ENCODE measurements around the gene ULK2. TPM values are rescaled to one million over a fixed set of nuclear protein-coding genes. Genes with fewer than 3 reads are reported as not detected.

Gene ULK2
- total RNA-seq, 1 donor from 2014 or later: 29.0 TPM

- peaks cover 6% of the 10 kb centered on the region for H3K4me1 Mint-ChIP-seq (ENCODE audit: low read depth)
- TF ChIP-seq, protein P1, sequence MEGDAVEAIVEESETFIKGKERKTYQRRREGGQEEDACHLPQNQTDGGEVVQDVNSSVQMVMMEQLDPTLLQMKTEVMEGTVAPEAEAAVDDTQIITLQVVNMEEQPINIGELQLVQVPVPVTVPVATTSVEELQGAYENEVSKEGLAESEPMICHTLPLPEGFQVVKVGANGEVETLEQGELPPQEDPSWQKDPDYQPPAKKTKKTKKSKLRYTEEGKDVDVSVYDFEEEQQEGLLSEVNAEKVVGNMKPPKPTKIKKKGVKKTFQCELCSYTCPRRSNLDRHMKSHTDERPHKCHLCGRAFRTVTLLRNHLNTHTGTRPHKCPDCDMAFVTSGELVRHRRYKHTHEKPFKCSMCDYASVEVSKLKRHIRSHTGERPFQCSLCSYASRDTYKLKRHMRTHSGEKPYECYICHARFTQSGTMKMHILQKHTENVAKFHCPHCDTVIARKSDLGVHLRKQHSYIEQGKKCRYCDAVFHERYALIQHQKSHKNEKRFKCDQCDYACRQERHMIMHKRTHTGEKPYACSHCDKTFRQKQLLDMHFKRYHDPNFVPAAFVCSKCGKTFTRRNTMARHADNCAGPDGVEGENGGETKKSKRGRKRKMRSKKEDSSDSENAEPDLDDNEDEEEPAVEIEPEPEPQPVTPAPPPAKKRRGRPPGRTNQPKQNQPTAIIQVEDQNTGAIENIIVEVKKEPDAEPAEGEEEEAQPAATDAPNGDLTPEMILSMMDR (IDR thresholded peaks at IDR 0.05; ENCODE audit: unreplicated experiment): no peak
- peaks cover 10% of the 10 kb centered on the region for H3K27me3 Mint-ChIP-seq
- no peak for DNase-seq (ENCODE audit: low spot score, unreplicated experiment)
- H3K36me3 Mint-ChIP-seq (ENCODE audit: insufficient read depth): no peaks in the 10 kb centered on the region
- no peak overlapping the region for H3K27ac Mint-ChIP-seq
- H3K9me3 Mint-ChIP-seq (ENCODE audit: low read depth): no peaks in the 10 kb centered on the region
- H3K4me3 Mint-ChIP-seq (ENCODE audit: low read depth): no peak overlapping the region
Observed at GRCh38 chr17:19737305-19738072, 130.2 kb downstream of the ULK2 start.

- Mint-ChIP-seq H3K36me3 (ENCODE audit: insufficient read depth) (no peaks in the 10 kb centered on the region), H3K9me3 (ENCODE audit: low read depth) (no peaks in the 10 kb centered on the region), H3K4me1 (ENCODE audit: low read depth) (peaks cover 6% of the 10 kb centered on the region), H3K27me3 (peaks cover 16% of the 10 kb centered on the region), H3K27ac (no peak overlapping the region), H3K4me3 (ENCODE audit: low read depth) (no peak overlapping the region)
- no peak for DNase-seq (ENCODE audit: low spot score, unreplicated experiment)
- TF ChIP-seq, protein P1 (IDR thresholded peaks at IDR 0.05; ENCODE audit: unreplicated experiment): no peak
Observed at GRCh38 chr17:19736071-19736470, 131.7 kb downstream of the ULK2 start.

GRCh38 chr17:19733953-19734526, 133.7 kb downstream of the ULK2 start:
- Mint-ChIP-seq H3K27ac (peak overlapping the region; percentile 18), H3K27me3 (peaks cover 23% of the 10 kb centered on the region), H3K4me1 (ENCODE audit: low read depth) (peaks cover 6% of the 10 kb centered on the region), H3K4me3 (ENCODE audit: low read depth) (no peak overlapping the region), H3K9me3 (ENCODE audit: low read depth) (no peaks in the 10 kb centered on the region), H3K36me3 (ENCODE audit: insufficient read depth) (no peaks in the 10 kb centered on the region)
- TF ChIP-seq, protein P1 (IDR thresholded peaks at IDR 0.05; ENCODE audit: unreplicated experiment): no peak
- DNase-seq (ENCODE audit: low spot score, unreplicated experiment): no peak

DNA sequence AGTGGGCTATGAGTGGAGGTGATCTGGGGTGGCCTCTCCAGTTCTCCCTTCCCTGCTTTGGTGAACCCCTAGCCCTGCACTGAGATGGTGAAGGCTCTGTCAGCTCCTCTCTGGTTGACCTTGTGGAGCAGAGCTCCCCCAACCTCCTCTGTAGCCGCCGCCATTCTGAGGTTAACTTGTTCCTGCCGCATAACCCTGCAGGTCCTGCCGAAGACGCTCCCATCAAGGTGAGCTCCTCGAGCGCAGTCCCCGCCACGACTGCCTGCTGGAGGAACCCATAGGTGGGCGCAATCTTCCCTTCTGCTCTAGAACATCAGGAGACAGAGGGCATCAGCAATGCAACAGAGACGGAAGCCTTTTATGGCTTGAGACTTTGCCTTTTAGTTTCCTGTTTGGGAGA, 136.1 kb downstream of the ULK2 start:
- DNase-seq (ENCODE audit: low spot score, unreplicated experiment): no peak
- H3K36me3 Mint-ChIP-seq (ENCODE audit: insufficient read depth): no peaks in the 10 kb centered on the region
- peaks cover 6% of the 10 kb centered on the region for H3K4me1 Mint-ChIP-seq (ENCODE audit: low read depth)
- peaks cover 23% of the 10 kb centered on the region for H3K27me3 Mint-ChIP-seq
- TF ChIP-seq, protein P1 (IDR thresholded peaks at IDR 0.05; ENCODE audit: unreplicated experiment): no peak
- H3K27ac Mint-ChIP-seq: no peak overlapping the region
- no peaks in the 10 kb centered on the region for H3K9me3 Mint-ChIP-seq (ENCODE audit: low read depth)
- no peak overlapping the region for H3K4me3 Mint-ChIP-seq (ENCODE audit: low read depth)

DNA sequence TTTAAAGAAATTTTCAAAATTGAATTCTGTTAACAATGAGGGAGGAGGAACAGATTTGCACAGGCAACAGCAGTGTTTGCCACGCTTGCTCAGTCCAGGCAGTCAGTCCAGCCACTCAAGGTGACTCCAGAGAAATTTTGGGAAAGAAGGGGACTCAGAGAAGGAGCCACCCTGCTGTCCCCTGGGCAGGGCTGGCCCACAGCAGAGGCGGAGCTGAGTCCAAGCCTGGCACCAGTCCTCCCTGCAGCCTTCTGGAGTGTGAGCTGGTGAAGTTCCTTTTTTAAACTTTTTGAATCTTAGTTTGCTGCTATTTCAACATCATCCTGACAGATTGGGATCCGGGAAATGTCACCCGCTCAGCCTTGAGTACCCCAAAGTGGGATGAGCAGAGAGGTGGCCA, 136.9 kb downstream of the ULK2 start:
- no peaks in the 10 kb centered on the region for H3K36me3 Mint-ChIP-seq (ENCODE audit: insufficient read depth)
- TF ChIP-seq, protein P1 (IDR thresholded peaks at IDR 0.05; ENCODE audit: unreplicated experiment): no peak
- H3K27ac Mint-ChIP-seq: no peak overlapping the region
- peaks cover 19% of the 10 kb centered on the region for H3K27me3 Mint-ChIP-seq
- DNase-seq (ENCODE audit: low spot score, unreplicated experiment): no peak
- peaks cover 6% of the 10 kb centered on the region for H3K4me1 Mint-ChIP-seq (ENCODE audit: low read depth)
- H3K4me3 Mint-ChIP-seq (ENCODE audit: low read depth): no peak overlapping the region
- no peaks in the 10 kb centered on the region for H3K9me3 Mint-ChIP-seq (ENCODE audit: low read depth)

All from progenitor cell of endocrine pancreas (in vitro differentiated cells).